ENCODE data around the gene NOTUM. TPM values are rescaled to one million over a fixed set of nuclear protein-coding genes. Genes with fewer than 3 reads are reported as not detected.

NOTUM gene
- total and polyA plus RNA-seq, 10 of the 15 experiments (the other 5 are each of a cell fraction or from before 2014, with no cell fraction given), result 0.04 to 0.13 TPM; not detected in 8

DNA sequence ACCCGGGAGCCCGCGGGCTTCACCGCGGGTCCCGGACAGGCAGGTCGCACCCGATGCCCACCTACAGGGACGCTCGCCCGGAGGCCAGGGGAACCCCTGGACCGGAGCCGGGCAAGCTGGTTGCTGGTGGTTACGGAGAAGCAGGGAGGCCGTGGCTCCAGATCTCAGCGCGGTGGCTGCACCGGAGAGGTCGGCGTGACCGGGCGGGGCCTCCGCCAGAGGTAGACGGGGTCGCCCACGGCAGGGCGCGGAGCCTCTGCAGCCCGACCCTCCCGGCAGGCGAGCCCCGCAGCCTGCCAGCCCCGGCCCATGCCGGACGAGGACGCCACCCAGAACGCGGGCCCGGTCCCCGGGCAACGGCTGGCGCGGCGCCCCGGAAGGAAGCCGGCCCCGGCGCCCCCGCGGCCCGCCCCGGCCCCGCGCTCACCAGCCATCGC, 50.1 kb downstream of the NOTUM start (continued):
- TF ChIP-seq, protein P1, sequence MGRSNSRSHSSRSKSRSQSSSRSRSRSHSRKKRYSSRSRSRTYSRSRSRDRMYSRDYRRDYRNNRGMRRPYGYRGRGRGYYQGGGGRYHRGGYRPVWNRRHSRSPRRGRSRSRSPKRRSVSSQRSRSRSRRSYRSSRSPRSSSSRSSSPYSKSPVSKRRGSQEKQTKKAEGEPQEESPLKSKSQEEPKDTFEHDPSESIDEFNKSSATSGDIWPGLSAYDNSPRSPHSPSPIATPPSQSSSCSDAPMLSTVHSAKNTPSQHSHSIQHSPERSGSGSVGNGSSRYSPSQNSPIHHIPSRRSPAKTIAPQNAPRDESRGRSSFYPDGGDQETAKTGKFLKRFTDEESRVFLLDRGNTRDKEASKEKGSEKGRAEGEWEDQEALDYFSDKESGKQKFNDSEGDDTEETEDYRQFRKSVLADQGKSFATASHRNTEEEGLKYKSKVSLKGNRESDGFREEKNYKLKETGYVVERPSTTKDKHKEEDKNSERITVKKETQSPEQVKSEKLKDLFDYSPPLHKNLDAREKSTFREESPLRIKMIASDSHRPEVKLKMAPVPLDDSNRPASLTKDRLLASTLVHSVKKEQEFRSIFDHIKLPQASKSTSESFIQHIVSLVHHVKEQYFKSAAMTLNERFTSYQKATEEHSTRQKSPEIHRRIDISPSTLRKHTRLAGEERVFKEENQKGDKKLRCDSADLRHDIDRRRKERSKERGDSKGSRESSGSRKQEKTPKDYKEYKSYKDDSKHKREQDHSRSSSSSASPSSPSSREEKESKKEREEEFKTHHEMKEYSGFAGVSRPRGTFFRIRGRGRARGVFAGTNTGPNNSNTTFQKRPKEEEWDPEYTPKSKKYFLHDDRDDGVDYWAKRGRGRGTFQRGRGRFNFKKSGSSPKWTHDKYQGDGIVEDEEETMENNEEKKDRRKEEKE (IDR thresholded peaks at IDR 0.05), result peak; percentile 21; the same call in 1 of the 2 replicates
- TF ChIP-seq IKZF1 (conservative IDR thresholded peaks at IDR 0.05) (peak; percentile 70; the same call in 1 of the 2 replicates), BACH1 (IDR thresholded peaks at IDR 0.05; ENCODE audit: borderline replicate concordance) (peak; percentile 35; the same call in 1 of the 2 replicates), LARP7 (IDR thresholded peaks at IDR 0.05) (peak; percentile 63; the same call in 1 of the 2 replicates), CREB1 (IDR thresholded peaks at IDR 0.05; ENCODE audit: low read depth) (no peak), GATAD2B (conservative IDR thresholded peaks at IDR 0.05; ENCODE audit: low read depth) (0 out of 2 replicates have a peak, but pooled peaks have one; percentile 37), SMARCA5 (IDR thresholded peaks at IDR 0.05) (0 out of 2 replicates have a peak, but pooled peaks have one; percentile 14), NFYB (IDR thresholded peaks at IDR 0.05; ENCODE audit: insufficient read depth, low read depth, low read length) (no peak)

DNA sequence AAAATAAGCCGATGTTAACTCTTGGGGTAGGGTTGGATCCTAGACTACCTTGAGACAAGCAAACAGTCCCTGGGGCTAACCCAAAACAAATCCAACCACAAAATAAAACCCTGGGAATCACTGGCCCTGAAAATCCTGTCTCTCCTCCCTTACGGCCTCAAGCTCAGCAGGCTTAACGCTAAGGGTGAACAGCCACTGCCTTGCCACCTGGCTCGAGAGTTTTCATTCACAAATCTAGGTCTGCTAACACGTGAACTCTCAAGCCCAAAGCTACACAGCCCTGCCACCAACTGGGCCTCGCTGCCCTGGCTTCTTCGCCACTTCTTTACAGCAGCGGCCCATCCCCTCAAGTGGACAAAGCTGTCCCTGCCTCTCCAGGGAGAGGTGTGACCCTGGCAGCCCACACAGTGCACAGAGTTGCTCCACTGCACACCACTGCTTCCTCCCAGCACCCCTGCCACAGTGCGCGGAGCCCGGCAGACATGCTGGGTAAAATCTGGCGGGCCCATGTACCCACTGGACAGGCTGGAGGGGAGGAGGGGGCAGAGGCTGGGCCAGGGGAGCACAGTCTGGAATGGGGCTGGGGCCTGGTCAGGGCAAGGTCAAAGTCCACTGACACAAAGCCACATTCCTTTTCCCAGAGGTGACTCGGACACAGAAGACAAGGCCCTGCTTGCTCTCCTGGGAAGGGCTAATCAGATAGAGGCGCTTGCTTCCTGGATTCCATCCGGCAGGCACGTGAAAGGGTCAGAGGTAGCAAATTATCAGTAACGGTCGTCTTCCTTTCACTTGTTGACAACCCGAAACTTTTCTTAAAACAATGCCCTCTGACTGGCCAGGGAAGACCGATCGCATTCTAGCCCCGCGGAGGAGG, 50.8 kb downstream of the NOTUM start:
- CTCF ChIA-PET, result no interaction called here
- in situ Hi-C loops (cut with MboI) (no loop called here), intact Hi-C loops (cut with micrococcal nuclease; ENCODE audit: unreplicated experiment) (no loop called here)
- RAD21 ChIA-PET (ENCODE audit: unreplicated experiment), result no interaction called here
- no TSS peak for BruUV-seq (replicated peaks)
- H3K9me3 ChIP-seq (replicated peaks; ENCODE audit: control insufficient read depth, insufficient read depth, low read length), result no peaks in the 10 kb centered on the region
- H3K4me2 ChIP-seq (ENCODE audit: control insufficient read depth, insufficient read depth), result peak overlapping the region; percentile 74
- no peaks in the 10 kb centered on the region for H3K27me3 ChIP-seq (replicated peaks in 1 of 2; ENCODE audit: control insufficient read depth in 2 of 2, insufficient read depth in 2 of 2, low read length in 1 of 2)
- peak overlapping the region; percentile 4; the same call in 1 of the 2 replicates for H3K27ac ChIP-seq (ENCODE audit: control insufficient read depth, insufficient read depth)
- H4K20me1 ChIP-seq (ENCODE audit: control insufficient read depth, insufficient read depth), result no peaks in the 10 kb centered on the region
- peaks cover 5% of the 10 kb centered on the region; the same call in 1 of the 2 replicates for H3K4me1 ChIP-seq (ENCODE audit: control insufficient read depth, insufficient read depth, low read length)
- no peak overlapping the region; the same call in 1 of the 2 replicates for H2AFZ ChIP-seq (ENCODE audit: control insufficient read depth, low read depth, low read length)
- ATAC-seq, result peak; percentile 7; the same call in 1 of the 3 replicates
- TF ChIP-seq SMC3 (IDR thresholded peaks at IDR 0.05; ENCODE audit: borderline replicate concordance, low read length) (no peak), CBX5 (IDR thresholded peaks at IDR 0.05; ENCODE audit: low read depth) (no peak), ZZZ3 (IDR thresholded peaks at IDR 0.05; ENCODE audit: control insufficient read depth, insufficient read length, low read depth) (no peak), JUND (IDR thresholded peaks at IDR 0.05; ENCODE audit: low read depth, low read length) (no peak), BHLHE40 (IDR thresholded peaks at IDR 0.05; ENCODE audit: borderline replicate concordance in 1 of 2, low read depth in 2 of 2, low read length in 1 of 2) (peak; percentile 16 to 57; a peak in 2 of 4 replicates)
- TF ChIP-seq, protein P2, sequence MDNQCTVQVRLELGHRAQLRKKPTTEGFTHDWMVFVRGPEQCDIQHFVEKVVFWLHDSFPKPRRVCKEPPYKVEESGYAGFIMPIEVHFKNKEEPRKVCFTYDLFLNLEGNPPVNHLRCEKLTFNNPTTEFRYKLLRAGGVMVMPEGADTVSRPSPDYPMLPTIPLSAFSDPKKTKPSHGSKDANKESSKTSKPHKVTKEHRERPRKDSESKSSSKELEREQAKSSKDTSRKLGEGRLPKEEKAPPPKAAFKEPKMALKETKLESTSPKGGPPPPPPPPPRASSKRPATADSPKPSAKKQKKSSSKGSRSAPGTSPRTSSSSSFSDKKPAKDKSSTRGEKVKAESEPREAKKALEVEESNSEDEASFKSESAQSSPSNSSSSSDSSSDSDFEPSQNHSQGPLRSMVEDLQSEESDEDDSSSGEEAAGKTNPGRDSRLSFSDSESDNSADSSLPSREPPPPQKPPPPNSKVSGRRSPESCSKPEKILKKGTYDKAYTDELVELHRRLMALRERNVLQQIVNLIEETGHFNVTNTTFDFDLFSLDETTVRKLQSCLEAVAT (IDR thresholded peaks at IDR 0.05), result 0 out of 2 replicates have a peak, but pooled peaks have one; percentile 19
- POLR2A ChIA-PET, result interaction anchor here (0.7 to 2.4 kb wide), 2 partner anchors 13 to 16 kb away, joined by 3 to 13 read pairs; no protein-coding TSS in a partner anchor
- no peak for FAIRE-seq
- peak overlapping the region; percentile 95 for H3K4me3 ChIP-seq
- no peak for DNase-seq (ENCODE audit: low read depth, low spot score)
- peak overlapping the region; percentile 64 for H3K9ac ChIP-seq (ENCODE audit: control insufficient read depth, insufficient read depth, low read length)
- H3K79me2 ChIP-seq (ENCODE audit: control insufficient read depth, insufficient read depth, low read length), result peaks cover 13% of the 10 kb centered on the region
- SMC1A ChIA-PET (ENCODE audit: uncharacterized antibody, unreplicated experiment), result no interaction called here
- peaks cover 6 to 28% of the 10 kb centered on the region in 2 experiments for H3K36me3 ChIP-seq (ENCODE audit: control insufficient read depth in 2 of 2, insufficient read depth in 2 of 2, low read length in 1 of 2)
- 45% methylated on average over 23 of the region's 23 CpGs for WGBS (ENCODE audit: insufficient coverage, insufficient replicate concordance, low lambda C conversion rate, missing lambda C conversion rate)
